Upper lobe of left lung (tissue), 4 donors: Measurements from ENCODE around the gene COBL.

Experiments
- CTCF ChIP-seq, 6 experiments: fragments of 450-650 bp in 4 of 6; fragments of 200-600 bp in 2 of 6; sonication (generic) in 2 of 6; IDR thresholded peaks; one replicate each; pipeline ENCODE4 v1.5.1; 2016 to 2019; ENCODE audit warnings: antibody characterized with exemption in 6 of 6
- EP300 ChIP-seq, 4 donors: sonication (generic); formaldehyde crosslinking; IDR thresholded peaks; one replicate each; pipeline ENCODE4 v1.5.1; 2017; ENCODE audit warnings: antibody characterized with exemption in 4 of 4, control low read depth in 2 of 4
- POLR2A ChIP-seq, 4 donors: fragments of 450-650 bp; IDR thresholded peaks; one replicate each; pipeline ENCODE4 v1.5.1; 2016 to 2017; ENCODE audit warnings: antibody characterized with exemption in 4 of 4, mild to moderate bottlenecking in 2 of 4
- POLR2AphosphoS5 ChIP-seq, 2 donors: sonication (generic); formaldehyde crosslinking; IDR thresholded peaks; one replicate each; pipeline ENCODE4 v1.5.1; 2017; ENCODE audit warnings: antibody characterized with exemption in 2 of 2

DNA sequence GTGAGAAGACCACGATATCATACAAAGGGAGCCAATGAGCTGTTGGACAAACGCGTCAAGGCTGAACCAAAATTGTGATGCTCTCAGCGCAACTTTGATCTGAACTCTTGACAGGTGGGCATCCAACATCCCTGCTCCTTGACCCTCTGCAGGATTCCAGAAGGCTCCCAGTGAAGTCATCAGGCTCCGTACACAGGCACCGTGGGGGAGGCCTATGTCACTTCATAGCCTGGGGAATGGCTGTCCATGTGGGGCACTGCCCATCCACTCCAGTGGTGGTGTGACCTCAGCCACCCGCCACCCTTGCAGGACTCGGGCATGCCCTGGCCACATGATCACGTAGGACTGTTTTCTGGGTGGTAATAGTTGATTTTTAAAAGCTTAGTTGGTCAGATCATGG lies 300.1 kb downstream of the COBL start:
- TF ChIP-seq CTCF (IDR thresholded peaks at IDR 0.05) (no peak), EP300 (IDR thresholded peaks at IDR 0.05) (no peak), POLR2A (IDR thresholded peaks at IDR 0.05) (no peak), POLR2AphosphoS5 (IDR thresholded peaks at IDR 0.05) (no peak)
